SH-SY5Y (cell line): ENCODE measurements around the gene GRPEL1.

Experiments
- GATA2 ChIP-seq: IDR thresholded peaks from 2 replicates; pipeline ENCODE4 v1.6.1; 2011; ENCODE audit warnings: mild to moderate bottlenecking, low read depth, low read length
- GATA3 ChIP-seq: IDR thresholded peaks from 2 replicates; pipeline ENCODE4 v1.6.1; 2011; ENCODE audit warnings: low read depth, mild to moderate bottlenecking, low read length, moderate library complexity

The GRPEL1 gene

GRCh38 chr4:7060346-7061150, 7.3 kb downstream of the GRPEL1 start:
- no peak for TF ChIP-seq GATA2
- TF ChIP-seq GATA3, result no peak

- TF ChIP-seq GATA2 (no peak), GATA3 (no peak)
These were observed 8.2 kb downstream of the GRPEL1 start for GRCh38 chr4:7059662-7060061.

GRCh38 chr4:7058792-7059191, 9.1 kb downstream of the GRPEL1 start:
- no peak for TF ChIP-seq GATA2

- TF ChIP-seq GATA2 (no peak), GATA3 (no peak)
These were observed 11.9 kb downstream of the GRPEL1 start for GRCh38 chr4:7055990-7056325.

- TF ChIP-seq GATA2 (no peak), GATA3 (no peak)
These were observed 12.5 kb downstream of the GRPEL1 start for GRCh38 chr4:7055111-7055989.

GRCh38 chr4:7054106-7054880, 13.6 kb downstream of the GRPEL1 start:
- no peak for TF ChIP-seq GATA2
- no peak for TF ChIP-seq GATA3

- TF ChIP-seq GATA3, result no peak
- no peak for TF ChIP-seq GATA2
These were observed 14.7 kb downstream of the GRPEL1 start for GRCh38 chr4:7052923-7053715.

GRCh38 chr4:7052313-7052712, 15.6 kb downstream of the GRPEL1 start:
- TF ChIP-seq GATA3 (no peak), GATA2 (no peak)

- no peak for TF ChIP-seq GATA3
- TF ChIP-seq GATA2, result no peak
These were observed 16.0 kb downstream of the GRPEL1 start for GRCh38 chr4:7051905-7052304.

GRCh38 chr4:7051144-7051495, 16.7 kb downstream of the GRPEL1 start:
- TF ChIP-seq GATA3 (no peak), GATA2 (no peak)

- TF ChIP-seq GATA2 (no peak), GATA3 (no peak)
These were observed 17.3 kb downstream of the GRPEL1 start for GRCh38 chr4:7050481-7051143.

- no peak for TF ChIP-seq GATA2
- TF ChIP-seq GATA3, result no peak
These were observed 18.1 kb downstream of the GRPEL1 start for GRCh38 chr4:7049739-7050138.

GRCh38 chr4:7049295-7049694, 18.6 kb downstream of the GRPEL1 start:
- TF ChIP-seq GATA2 (no peak), GATA3 (no peak)
